HG03460 (cell line): ENCODE measurements around the gene TGFBR3L.
"Not testable (repeated sequence)": the region's sequence is repeated elsewhere in the genome, so short reads cannot be mapped to it uniquely, and the experiment has no call there.

Experiments
- ATAC-seq: cut with Tn5 transposase; IDR thresholded peaks from one replicate; pipeline ENCODE4 v1.9.1; 2021; ENCODE audit not compliant: unreplicated experiment

The TGFBR3L gene

GRCh38 chr19:7879111-7879807, 35.4 kb upstream of the TGFBR3L start:
- no peak for ATAC-seq

GRCh38 chr19:7879836-7880235, 34.8 kb upstream of the TGFBR3L start:
- ATAC-seq, result no peak

- ATAC-seq, result no peak
Measured at GRCh38 chr19:7881910-7882309, 32.7 kb upstream of the TGFBR3L start.

GRCh38 chr19:7883105-7883504, 31.5 kb upstream of the TGFBR3L start:
- ATAC-seq, result no peak

GRCh38 chr19:7883796-7884570, 30.6 kb upstream of the TGFBR3L start:
- ATAC-seq, result no peak

GRCh38 chr19:7885818-7886217, 28.8 kb upstream of the TGFBR3L start:
- ATAC-seq, result no peak

- ATAC-seq, result no peak
Measured at GRCh38 chr19:7887408-7888144, 27.1 kb upstream of the TGFBR3L start.

GRCh38 chr19:7888145-7888825, 26.3 kb upstream of the TGFBR3L start, which contains the start of gene LRRC8E:
TSS of gene LRRC8E (plus strand) at chr19:7888510. CDS start at chr19:7895604, 7,094 bp downstream.
- ATAC-seq, result no peak

GRCh38 chr19:7888826-7889217, 25.8 kb upstream of the TGFBR3L start:
- no peak for ATAC-seq

GRCh38 chr19:7893362-7894101, 21.1 kb upstream of the TGFBR3L start:
- not testable (repeated sequence) for ATAC-seq

GRCh38 chr19:7894612-7895309, 19.9 kb upstream of the TGFBR3L start:
- no peak for ATAC-seq

- ATAC-seq, result no peak
Measured at GRCh38 chr19:7895565-7895964, 19.1 kb upstream of the TGFBR3L start.

GRCh38 chr19:7897292-7897691, 17.3 kb upstream of the TGFBR3L start:
- no peak for ATAC-seq

- no peak for ATAC-seq
Measured at GRCh38 chr19:7898967-7899366, 15.7 kb upstream of the TGFBR3L start.

GRCh38 chr19:7899751-7900378, 14.8 kb upstream of the TGFBR3L start:
- ATAC-seq, result no peak

- ATAC-seq, result no peak
Measured at GRCh38 chr19:7900401-7900870, 14.2 kb upstream of the TGFBR3L start.

- ATAC-seq, result no peak
Measured at GRCh38 chr19:7900931-7901330, 13.7 kb upstream of the TGFBR3L start.

GRCh38 chr19:7901337-7901736, 13.3 kb upstream of the TGFBR3L start:
- ATAC-seq, result no peak

- no peak for ATAC-seq
Measured at GRCh38 chr19:7902796-7903243, 11.8 kb upstream of the TGFBR3L start.
